Adrenal gland (tissue), 12 donors: ENCODE results near the gene NUBP2. TPM values are rescaled to one million over a fixed set of nuclear protein-coding genes. Genes with fewer than 3 reads are reported as not detected.

Experiments used
- DNase-seq, 7 donors: peaks; one replicate each; pipeline ENCODE4 v3.0.0-alpha.2; 2019 to 2020
- H3K27ac ChIP-seq, 5 donors: fragments of 200-600 bp; sonication (generic) in 4 of 5; 1 replicate in 3 of 5; 2 replicates in 2 of 5; pipeline versions ENCODE4 v1.5.1 to v1.8.0; 2016 to 2020; ENCODE audit warnings: mild to moderate bottlenecking in 1 of 5
- H3K27me3 ChIP-seq: fragments of 200-600 bp; 2 replicates; pipeline ENCODE4 v1.8.0; 2021
- H3K36me3 ChIP-seq, 2 donors: fragments of 200-600 bp; replicated peaks in 1 of 2; 1 replicate in 1 of 2; 2 replicates in 1 of 2; pipeline versions ENCODE4 v1.5.1 to v1.8.0; 2018 to 2022
- H3K4me1 ChIP-seq, 2 donors: fragments of 200-600 bp; replicated peaks in 1 of 2; 1 replicate in 1 of 2; 2 replicates in 1 of 2; pipeline versions ENCODE4 v1.5.1 to v1.8.0; 2018 to 2021
- H3K4me3 ChIP-seq, 4 donors: fragments of 200-600 bp; sonication (generic) in 3 of 4; one replicate each; pipeline ENCODE4 v1.5.1; 2016 to 2018
- H3K9me3 ChIP-seq, 3 donors: fragments of 200-600 bp; sonication (generic) in 1 of 3; replicated peaks in 1 of 3; 1 replicate in 2 of 3; 2 replicates in 1 of 3; pipeline versions ENCODE4 v1.5.1 to v1.8.0; 2016 to 2021
- POLR2A ChIP-seq, 2 donors: fragments of 450-650 bp; IDR thresholded peaks; one replicate each; pipeline ENCODE4 v1.6.1; 2017; ENCODE audit warnings: antibody characterized with exemption in 2 of 2, mild to moderate bottlenecking in 2 of 2, moderate library complexity in 1 of 2
- WGBS, 4 donors: extraction: QIAGEN DNeasy Blood & Tissue Kit in 2 of 4; methylation state at CpG; one replicate each; pipeline versions ENCODE4 v1.1.5 to v1.1.7; 2013 to 2017; 5-methylcytosine and 5-hydroxymethylcytosine counted together
- intact Hi-C, 2 donors: fragments of 100-400 bp; cut with DNase I; formaldehyde crosslinking; loops; one replicate each; pipeline versions ENCODE4 v1.14.1 to v1.15.0; 2022 to 2023
- polyA plus RNA-seq, 3 donors: library from polyadenylated mRNA; stranded (reverse); fragments of 200-250 nt in 2 of 3; fragments of 350-450 nt in 1 of 3; fragmentation: Illumina TruSeq in 1 of 3; extraction: RNeasy Lipid Tissue Mini Kit (QIAGEN cat#74804) in 1 of 3; gene quantifications; one replicate each; pipeline ENCODE4 v1.2.3, GENCODE V29; 2013 to 2014
- total RNA-seq, 9 donors: library from RNA; depleted of rRNA in 4 of 9; stranded (reverse); fragments of >200 nt in 4 of 9; fragments of 120-200 nt in 1 of 9; fragmentation: NEBNext Ultra II Directional in 1 of 9; extraction: Animal tissue kit (Norgen Biotek cat#: 25700) in 1 of 9; gene quantifications; one replicate each; pipeline versions ENCODE4 v1.1.0 to v1.2.4, GENCODE V29; 2013 to 2023
- TF ChIP-seq, protein P1 (sequence below), 6 experiments: fragments of 450-650 bp in 4 of 6; fragments of 200-600 bp in 2 of 6; sonication (generic) in 1 of 6; IDR thresholded peaks; 1 replicate in 5 of 6; 2 replicates in 1 of 6; pipeline versions ENCODE4 v1.5.1 to v1.8.0; 2016 to 2021; ENCODE audit warnings: antibody characterized with exemption in 6 of 6, mild to moderate bottlenecking in 2 of 6, moderate library complexity in 1 of 6
- donor health status: healthy with polysubstance abuse.
- donor health status: Bipolar disorder and iron deficiency.
- donor health status: DM: yes; HTN: yes; CAD: no.
- donor health status: DM: no; HTN: no; CAD: no.
- donor health status: DM: no; HTN: no; CAD: no.
- donor health status: DM: yes; HTN: yes; CAD: no.

The NUBP2 gene
- total and polyA plus RNA-seq, 12 donors = 3.0 to 252 (median 78.7) TPM

- Histone ChIP-seq H3K27ac (no peak overlapping the region), H3K4me3 (no peak overlapping the region), H3K9me3 (no peaks in the 10 kb centered on the region), H3K27me3 (no peaks in the 10 kb centered on the region), H3K36me3 (peaks cover 0 to 32% of the 10 kb centered on the region in 2 donors), H3K4me1 (no peaks in the 10 kb centered on the region)
- WGBS, 4 donors = 93 to 94% methylated on average over 43 to 44 of the region's 44 CpGs; no CpG with 5 or more reads in 2 of the 4 donors
- no peak for TF ChIP-seq POLR2A (IDR thresholded peaks at IDR 0.05)
- TF ChIP-seq, protein P1, sequence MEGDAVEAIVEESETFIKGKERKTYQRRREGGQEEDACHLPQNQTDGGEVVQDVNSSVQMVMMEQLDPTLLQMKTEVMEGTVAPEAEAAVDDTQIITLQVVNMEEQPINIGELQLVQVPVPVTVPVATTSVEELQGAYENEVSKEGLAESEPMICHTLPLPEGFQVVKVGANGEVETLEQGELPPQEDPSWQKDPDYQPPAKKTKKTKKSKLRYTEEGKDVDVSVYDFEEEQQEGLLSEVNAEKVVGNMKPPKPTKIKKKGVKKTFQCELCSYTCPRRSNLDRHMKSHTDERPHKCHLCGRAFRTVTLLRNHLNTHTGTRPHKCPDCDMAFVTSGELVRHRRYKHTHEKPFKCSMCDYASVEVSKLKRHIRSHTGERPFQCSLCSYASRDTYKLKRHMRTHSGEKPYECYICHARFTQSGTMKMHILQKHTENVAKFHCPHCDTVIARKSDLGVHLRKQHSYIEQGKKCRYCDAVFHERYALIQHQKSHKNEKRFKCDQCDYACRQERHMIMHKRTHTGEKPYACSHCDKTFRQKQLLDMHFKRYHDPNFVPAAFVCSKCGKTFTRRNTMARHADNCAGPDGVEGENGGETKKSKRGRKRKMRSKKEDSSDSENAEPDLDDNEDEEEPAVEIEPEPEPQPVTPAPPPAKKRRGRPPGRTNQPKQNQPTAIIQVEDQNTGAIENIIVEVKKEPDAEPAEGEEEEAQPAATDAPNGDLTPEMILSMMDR (IDR thresholded peaks at IDR 0.05) = no peak
- intact Hi-C loops = no loop called here
- peak in 2 of 7 donors; percentile 14 to 20 for DNase-seq
Measured at GRCh38 chr16:1790611-1791255, 8.0 kb downstream of the NUBP2 start.

- WGBS, 4 donors = 80 to 96% (median 95%) methylated on average over 1 to 53 of the region's 53 CpGs
- DNase-seq = no peak
Measured at GRCh38 chr16:1791256-1791942, 8.6 kb downstream of the NUBP2 start.

DNA sequence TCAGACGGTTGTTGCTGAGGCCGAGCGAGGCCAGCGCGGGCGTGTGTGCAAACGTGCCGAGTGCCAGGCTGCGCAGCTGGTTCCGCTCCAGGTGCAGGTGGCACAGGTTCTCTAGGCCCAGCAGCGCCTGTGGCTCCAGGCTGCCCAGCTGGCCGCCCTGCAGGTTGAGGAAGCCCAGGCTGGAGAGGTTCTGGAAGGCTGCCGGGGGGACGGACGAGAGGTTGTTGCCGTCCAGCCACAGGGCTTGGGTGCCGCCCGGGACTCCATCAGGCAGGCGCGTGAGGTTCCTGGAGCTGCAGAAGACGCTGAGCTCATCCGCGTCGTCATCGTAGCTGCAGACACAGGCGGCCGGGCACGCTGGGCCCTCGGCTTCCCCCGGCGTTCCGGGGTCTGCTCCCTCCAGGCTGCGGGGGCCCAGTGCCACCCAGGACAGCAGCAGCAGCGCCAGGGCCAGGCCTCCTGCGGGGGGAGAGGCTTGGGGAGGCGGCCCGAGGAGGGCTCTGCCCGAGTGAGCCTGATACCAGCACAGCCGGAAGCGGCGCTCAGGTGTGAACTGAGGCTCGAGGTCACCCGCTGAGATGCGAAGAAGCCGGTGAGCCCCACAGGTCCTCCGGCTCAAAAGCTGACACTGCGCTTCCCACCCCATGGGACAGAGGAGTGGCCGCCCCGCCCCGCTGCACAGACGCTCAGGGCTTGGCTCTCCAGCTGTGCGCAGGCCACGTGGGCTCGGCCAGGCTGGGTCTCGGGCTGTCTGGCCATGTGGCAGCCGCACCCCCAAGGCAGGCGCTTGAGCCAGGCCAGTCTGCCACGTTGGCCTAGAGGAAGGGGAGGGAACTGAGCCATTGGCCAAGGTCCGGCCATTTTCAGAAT is 9.4 kb downstream of the NUBP2 start:
- Histone ChIP-seq H3K27me3 (no peaks in the 10 kb centered on the region), H3K9me3 (no peaks in the 10 kb centered on the region), H3K4me1 (no peaks in the 10 kb centered on the region), H3K27ac (no peak overlapping the region), H3K36me3 (peaks cover 0 to 24% of the 10 kb centered on the region in 2 donors), H3K4me3 (no peak overlapping the region)
- intact Hi-C loops = no loop called here
- DNase-seq = peak in 2 of 7 donors; percentile 15 to 20
- TF ChIP-seq POLR2A (IDR thresholded peaks at IDR 0.05) = no peak
- TF ChIP-seq, protein P1 (IDR thresholded peaks at IDR 0.05) = no peak
- 92 to 96% (median 93%) methylated on average over 9 to 59 of the region's 59 CpGs for WGBS, 4 donors

More at GRCh38 chr16:1791256-1791942, 8.6 kb downstream of the NUBP2 start:
- intact Hi-C loops = no loop called here
- TF ChIP-seq POLR2A (IDR thresholded peaks at IDR 0.05) = no peak
- TF ChIP-seq, protein P1 (IDR thresholded peaks at IDR 0.05) = no peak
- Histone ChIP-seq H3K4me3 (no peak overlapping the region), H3K27ac (no peak overlapping the region), H3K27me3 (no peaks in the 10 kb centered on the region), H3K36me3 (peaks cover 0 to 31% of the 10 kb centered on the region in 2 donors), H3K4me1 (no peaks in the 10 kb centered on the region), H3K9me3 (no peaks in the 10 kb centered on the region)
